ENCODE measurements around the gene CDCP2.

CDCP2 gene

GRCh38 chr1:54134295-54134694 lies 18.5 kb downstream of the CDCP2 start:
- TF ChIP-seq CTCF (IDR thresholded peaks at IDR 0.05): no peak

DNA sequence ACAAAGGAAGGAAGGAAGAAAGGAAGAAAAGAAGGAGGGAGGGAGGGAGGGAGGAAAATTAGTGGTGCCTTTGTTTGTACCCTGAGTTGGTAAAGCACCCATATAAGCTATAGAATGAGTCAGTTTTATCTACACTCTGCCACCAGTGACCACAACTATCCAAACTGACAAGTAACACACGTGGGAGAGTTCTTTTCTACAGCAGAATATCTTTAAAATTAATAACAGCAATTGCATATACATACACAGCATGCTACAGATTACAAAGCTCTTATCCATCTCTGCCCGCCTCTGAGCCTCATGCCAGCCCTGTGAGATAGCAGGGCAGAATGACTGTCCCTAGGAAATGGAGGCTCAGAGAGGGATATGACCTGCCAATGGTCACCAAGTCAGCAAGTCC lies 20.3 kb downstream of the CDCP2 start:
- no peak for TF ChIP-seq CTCF (IDR thresholded peaks at IDR 0.05)

DNA sequence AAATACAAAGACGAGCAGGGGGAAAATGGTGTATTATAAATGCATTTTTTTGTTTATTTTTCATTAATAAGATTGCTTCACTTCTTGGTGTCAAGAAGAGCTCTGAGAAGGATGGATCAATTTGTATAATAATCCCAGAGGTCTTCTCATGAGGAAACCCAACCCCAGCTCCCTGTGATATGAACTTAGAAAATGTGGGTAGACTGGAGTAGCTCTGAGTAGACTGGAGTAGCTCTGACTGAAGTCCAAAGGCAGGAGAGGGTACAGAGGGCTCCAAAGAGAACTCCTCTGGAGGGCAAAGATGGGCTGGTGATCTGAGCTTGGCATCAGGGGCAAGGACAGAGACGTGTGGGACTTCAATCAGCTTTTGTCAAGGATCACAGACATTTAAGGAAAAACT lies 21.4 kb downstream of the CDCP2 start:
- TF ChIP-seq CTCF (IDR thresholded peaks at IDR 0.05): no peak

DNA sequence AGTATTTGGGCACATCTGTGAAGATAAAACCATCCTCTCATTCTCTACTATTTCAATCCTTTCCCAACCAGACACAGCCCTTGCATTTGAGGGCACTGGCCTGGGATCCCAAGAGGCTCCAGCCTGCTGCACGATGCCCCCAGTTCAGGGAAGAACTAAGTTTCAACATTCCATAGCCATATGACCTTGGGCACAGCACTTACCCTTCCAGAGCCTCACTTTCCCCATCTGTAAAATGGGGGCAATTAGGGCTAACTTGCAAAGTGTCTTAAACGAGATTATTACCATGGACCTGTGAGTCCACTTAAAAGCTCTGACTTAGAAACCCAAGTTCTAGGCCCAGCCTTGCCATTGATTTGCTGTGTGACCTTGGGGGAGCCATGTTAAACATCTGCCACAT lies 22.9 kb downstream of the CDCP2 start:
- TF ChIP-seq CTCF (IDR thresholded peaks at IDR 0.05): no peak

- no peak for TF ChIP-seq CTCF (IDR thresholded peaks at IDR 0.05)
Measured at GRCh38 chr1:54127594-54128300, 25.1 kb downstream of the CDCP2 start.

DNA sequence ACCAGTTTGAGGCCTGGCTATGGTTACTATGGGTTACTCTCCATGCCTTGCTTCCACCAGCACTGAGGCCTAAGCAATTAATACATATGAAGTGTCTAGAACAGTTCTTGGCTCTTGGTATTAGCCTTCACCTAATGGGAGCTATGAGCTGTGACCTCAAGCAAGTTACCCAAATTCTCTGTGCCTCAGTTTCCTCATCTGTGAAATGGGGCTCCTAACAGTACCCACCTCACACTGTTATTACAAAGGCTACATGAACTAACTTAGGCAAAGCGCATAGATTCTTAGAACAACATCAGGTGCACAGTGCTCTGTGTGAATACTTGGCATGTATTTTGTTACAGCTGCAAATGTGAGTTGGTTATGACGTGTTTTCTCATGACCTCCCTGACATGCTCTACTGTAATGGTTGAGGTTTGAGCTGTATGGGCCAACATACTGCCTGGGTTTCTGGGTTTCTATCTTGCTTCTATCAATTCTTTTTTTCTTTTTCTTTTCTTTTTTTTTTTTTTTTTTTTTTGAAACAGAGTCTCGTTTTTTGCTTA lies 26.5 kb downstream of the CDCP2 start:
- TF ChIP-seq CTCF (IDR thresholded peaks at IDR 0.05): no peak

DNA sequence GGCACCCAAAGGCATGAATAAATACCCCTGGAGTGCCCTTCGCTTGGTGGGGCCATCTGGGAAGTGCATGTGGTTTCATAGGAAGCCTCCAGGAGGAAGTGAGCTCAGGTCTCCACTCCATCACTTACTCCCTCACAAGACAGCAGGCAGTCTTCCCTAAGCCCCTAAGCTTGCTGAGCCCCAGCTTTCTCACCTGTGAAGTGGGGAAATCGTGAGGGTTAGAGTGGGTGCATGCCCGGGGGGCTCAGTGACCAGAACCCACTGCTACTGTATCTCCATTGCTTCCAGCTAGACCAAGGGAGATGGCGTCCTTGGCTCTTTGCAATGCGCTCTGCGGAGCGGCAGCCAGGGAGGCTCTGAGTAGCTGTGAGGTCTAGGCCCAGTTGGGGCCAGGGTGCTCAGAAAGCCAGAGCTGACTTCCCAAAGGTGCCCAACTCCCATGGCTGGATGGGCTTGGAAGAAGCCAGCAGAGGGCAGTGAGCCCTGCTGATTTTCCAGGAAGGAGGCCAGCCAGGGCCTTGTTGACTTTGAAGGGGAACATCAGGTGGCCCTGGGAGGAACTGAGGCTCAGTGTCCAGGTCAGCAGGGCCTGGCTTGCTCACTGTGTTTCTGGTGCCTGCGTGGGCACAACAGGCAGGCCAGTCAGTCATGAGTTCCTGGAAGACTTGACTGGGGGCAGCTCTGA lies 27.3 kb downstream of the CDCP2 start:
- peak; percentile 19; the same call in 1 of the 2 replicates for TF ChIP-seq CTCF (IDR thresholded peaks at IDR 0.05)

Data from LNCAP (cell line).